Measurements from ENCODE around the gene CRYGN.

DNA sequence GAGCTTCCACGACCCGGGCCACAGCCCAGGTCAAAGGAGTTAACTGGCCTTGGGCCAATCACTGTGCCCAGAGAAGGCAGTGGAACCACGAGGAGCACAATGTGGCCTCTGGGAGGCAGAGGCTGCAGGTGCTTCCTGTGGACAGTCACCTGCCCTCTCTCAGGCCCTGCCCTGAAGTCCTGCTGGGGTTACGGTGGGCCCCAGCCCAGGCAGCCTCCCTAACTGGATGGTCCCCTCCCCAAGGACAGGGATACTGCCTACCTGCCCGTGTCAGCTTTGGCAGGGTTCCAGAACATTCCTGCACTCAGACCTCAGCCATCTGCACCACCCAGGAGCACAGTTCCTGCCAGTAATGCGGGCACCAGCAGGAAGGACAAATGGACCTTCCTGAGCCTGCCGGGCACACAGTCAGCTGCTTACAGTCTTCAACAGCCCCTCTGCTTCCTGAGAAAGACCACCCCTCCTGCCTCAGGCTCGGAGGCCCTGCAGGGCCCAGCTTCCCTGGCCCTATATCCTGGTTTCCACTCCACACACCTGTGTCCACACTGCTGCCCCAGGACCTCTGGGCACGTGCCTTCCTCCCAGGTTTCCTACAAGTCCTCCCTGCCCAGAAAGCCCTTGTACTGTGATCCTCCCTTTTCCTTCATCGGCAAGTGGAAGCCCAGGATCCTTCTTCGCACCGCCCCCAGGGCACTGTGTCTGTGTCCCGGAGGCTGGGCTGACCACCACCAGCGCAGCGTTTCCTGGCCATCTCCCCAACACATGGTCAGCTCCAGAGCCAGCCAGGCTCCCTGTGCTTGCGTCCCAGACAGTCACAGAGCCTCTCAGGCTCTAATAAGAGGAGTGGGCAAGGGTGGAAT, 53.4 kb downstream of the CRYGN start:
- TF ChIP-seq, protein P1, sequence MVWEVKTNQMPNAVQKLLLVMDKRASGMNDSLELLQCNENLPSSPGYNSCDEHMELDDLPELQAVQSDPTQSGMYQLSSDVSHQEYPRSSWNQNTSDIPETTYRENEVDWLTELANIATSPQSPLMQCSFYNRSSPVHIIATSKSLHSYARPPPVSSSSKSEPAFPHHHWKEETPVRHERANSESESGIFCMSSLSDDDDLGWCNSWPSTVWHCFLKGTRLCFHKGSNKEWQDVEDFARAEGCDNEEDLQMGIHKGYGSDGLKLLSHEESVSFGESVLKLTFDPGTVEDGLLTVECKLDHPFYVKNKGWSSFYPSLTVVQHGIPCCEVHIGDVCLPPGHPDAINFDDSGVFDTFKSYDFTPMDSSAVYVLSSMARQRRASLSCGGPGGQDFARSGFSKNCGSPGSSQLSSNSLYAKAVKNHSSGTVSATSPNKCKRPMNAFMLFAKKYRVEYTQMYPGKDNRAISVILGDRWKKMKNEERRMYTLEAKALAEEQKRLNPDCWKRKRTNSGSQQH (CRISPR knock-in tag; IDR thresholded peaks at IDR 0.05; ENCODE audit: low read depth): no peak
- TF ChIP-seq, protein P2, sequence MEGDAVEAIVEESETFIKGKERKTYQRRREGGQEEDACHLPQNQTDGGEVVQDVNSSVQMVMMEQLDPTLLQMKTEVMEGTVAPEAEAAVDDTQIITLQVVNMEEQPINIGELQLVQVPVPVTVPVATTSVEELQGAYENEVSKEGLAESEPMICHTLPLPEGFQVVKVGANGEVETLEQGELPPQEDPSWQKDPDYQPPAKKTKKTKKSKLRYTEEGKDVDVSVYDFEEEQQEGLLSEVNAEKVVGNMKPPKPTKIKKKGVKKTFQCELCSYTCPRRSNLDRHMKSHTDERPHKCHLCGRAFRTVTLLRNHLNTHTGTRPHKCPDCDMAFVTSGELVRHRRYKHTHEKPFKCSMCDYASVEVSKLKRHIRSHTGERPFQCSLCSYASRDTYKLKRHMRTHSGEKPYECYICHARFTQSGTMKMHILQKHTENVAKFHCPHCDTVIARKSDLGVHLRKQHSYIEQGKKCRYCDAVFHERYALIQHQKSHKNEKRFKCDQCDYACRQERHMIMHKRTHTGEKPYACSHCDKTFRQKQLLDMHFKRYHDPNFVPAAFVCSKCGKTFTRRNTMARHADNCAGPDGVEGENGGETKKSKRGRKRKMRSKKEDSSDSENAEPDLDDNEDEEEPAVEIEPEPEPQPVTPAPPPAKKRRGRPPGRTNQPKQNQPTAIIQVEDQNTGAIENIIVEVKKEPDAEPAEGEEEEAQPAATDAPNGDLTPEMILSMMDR (CRISPR knock-in tag; IDR thresholded peaks at IDR 0.05): no peak
- TF ChIP-seq ATM (IDR thresholded peaks at IDR 0.05; ENCODE audit: borderline replicate concordance) (no peak), NCOR1 (IDR thresholded peaks at IDR 0.05; ENCODE audit: borderline replicate concordance, low read length) (no peak), MEF2D (CRISPR knock-in tag; IDR thresholded peaks at IDR 0.05) (no peak), POLR2A (IDR thresholded peaks at IDR 0.05; ENCODE audit: insufficient read depth in 1 of 2, low read depth in 2 of 2, low read length in 2 of 2) (no peak), BHLHE40 (IDR thresholded peaks at IDR 0.05; ENCODE audit: low read length) (no peak), HNRNPH1 (optimal IDR thresholded peaks at IDR 0.05; ENCODE audit: low read depth, low read length) (no peak), NFE2L2 (IDR thresholded peaks at IDR 0.05; ENCODE audit: low read length) (no peak), CHD2 (IDR thresholded peaks at IDR 0.05; ENCODE audit: low read depth, low read length) (no peak), ZNF354B (CRISPR knock-in tag; IDR thresholded peaks at IDR 0.05) (no peak)
- TF ChIP-seq, protein P3, sequence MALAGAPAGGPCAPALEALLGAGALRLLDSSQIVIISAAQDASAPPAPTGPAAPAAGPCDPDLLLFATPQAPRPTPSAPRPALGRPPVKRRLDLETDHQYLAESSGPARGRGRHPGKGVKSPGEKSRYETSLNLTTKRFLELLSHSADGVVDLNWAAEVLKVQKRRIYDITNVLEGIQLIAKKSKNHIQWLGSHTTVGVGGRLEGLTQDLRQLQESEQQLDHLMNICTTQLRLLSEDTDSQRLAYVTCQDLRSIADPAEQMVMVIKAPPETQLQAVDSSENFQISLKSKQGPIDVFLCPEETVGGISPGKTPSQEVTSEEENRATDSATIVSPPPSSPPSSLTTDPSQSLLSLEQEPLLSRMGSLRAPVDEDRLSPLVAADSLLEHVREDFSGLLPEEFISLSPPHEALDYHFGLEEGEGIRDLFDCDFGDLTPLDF (CRISPR knock-in tag; IDR thresholded peaks at IDR 0.05): no peak
- TF ChIP-seq, protein P4, sequence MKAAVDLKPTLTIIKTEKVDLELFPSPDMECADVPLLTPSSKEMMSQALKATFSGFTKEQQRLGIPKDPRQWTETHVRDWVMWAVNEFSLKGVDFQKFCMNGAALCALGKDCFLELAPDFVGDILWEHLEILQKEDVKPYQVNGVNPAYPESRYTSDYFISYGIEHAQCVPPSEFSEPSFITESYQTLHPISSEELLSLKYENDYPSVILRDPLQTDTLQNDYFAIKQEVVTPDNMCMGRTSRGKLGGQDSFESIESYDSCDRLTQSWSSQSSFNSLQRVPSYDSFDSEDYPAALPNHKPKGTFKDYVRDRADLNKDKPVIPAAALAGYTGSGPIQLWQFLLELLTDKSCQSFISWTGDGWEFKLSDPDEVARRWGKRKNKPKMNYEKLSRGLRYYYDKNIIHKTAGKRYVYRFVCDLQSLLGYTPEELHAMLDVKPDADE (CRISPR knock-in tag; IDR thresholded peaks at IDR 0.05): no peak
- TF ChIP-seq, protein P5, sequence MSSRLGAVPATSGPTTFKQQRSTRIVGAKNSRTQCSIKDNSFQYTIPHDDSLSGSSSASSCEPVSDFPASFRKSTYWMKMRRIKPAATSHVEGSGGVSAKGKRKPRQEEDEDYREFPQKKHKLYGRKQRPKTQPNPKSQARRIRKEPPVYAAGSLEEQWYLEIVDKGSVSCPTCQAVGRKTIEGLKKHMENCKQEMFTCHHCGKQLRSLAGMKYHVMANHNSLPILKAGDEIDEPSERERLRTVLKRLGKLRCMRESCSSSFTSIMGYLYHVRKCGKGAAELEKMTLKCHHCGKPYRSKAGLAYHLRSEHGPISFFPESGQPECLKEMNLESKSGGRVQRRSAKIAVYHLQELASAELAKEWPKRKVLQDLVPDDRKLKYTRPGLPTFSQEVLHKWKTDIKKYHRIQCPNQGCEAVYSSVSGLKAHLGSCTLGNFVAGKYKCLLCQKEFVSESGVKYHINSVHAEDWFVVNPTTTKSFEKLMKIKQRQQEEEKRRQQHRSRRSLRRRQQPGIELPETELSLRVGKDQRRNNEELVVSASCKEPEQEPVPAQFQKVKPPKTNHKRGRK (CRISPR knock-in tag; IDR thresholded peaks at IDR 0.05): no peak
